ENCODE measurements around the gene GFPT1.

DNA sequence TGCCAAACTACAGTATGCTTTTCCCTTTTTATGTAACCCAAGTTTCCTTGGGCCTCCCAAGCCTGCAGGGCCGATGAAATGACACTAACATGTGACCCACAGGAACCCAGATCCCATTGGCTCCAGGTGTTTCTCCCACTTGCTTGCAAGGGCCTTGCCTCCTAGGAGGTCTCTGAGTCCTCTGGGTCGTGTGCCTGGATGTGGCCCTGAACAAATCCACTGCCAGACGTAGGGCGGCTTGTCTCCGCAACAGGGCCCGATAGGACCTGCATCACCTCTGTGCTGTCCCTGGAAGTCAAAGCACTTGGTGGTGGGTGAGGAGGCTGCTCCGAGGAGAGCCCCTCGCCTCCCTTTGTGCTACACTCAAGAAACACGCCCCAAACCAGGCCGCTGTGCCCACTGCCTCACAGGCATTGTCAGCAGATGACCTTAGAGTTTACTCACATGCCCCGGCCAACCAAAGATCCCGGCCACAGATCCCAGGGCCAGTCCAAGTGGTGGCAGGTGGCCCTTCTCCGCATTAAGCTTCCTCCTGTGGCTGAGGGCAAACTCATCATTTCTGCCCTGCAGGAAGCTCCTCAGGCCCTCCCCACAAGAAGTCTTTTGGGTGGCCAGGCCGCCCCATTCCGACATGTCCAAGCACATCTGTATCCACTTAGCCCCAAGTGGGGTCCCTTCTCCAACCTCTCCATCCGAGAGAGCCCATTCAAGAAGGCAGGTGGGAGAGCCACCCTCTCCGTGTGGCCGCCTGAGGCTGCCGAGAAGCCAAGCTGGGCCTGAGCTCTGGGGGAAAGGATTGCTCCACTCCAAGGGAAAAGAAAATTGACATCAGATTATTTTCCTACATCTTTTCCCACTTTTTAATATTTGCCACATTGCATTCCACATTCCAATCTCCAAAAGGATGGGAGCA lies 76.7 kb downstream of the GFPT1 start:
- TF ChIP-seq POLR2A (IDR thresholded peaks at IDR 0.05): no peak
- TF ChIP-seq, protein P1, sequence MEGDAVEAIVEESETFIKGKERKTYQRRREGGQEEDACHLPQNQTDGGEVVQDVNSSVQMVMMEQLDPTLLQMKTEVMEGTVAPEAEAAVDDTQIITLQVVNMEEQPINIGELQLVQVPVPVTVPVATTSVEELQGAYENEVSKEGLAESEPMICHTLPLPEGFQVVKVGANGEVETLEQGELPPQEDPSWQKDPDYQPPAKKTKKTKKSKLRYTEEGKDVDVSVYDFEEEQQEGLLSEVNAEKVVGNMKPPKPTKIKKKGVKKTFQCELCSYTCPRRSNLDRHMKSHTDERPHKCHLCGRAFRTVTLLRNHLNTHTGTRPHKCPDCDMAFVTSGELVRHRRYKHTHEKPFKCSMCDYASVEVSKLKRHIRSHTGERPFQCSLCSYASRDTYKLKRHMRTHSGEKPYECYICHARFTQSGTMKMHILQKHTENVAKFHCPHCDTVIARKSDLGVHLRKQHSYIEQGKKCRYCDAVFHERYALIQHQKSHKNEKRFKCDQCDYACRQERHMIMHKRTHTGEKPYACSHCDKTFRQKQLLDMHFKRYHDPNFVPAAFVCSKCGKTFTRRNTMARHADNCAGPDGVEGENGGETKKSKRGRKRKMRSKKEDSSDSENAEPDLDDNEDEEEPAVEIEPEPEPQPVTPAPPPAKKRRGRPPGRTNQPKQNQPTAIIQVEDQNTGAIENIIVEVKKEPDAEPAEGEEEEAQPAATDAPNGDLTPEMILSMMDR (IDR thresholded peaks at IDR 0.05): no peak
